Activated CD4-positive, alpha-beta T cell treated with anti-CD3 and anti-CD28 coated beads, Interleukin-2, Interleukin-4, amounts not matched to agents 100 ng/mL and 50 ng/mL, durations not matched to agents 16 hours and 8 hours (primary cell): ENCODE measurements around the gene ALDH2.
A peak's percentile ranks its signal among the peaks of the same experiment; 100 is the strongest.
"Not testable (repeated sequence)": the region's sequence is repeated elsewhere in the genome, so short reads cannot be mapped to it uniquely, and the experiment has no call there.

Experiments used
- DNase-seq: peaks from one replicate; pipeline ENCODE4 v3.0.0-alpha.2; 2020; ENCODE audit warnings: low spot score

ALDH2 gene

DNA sequence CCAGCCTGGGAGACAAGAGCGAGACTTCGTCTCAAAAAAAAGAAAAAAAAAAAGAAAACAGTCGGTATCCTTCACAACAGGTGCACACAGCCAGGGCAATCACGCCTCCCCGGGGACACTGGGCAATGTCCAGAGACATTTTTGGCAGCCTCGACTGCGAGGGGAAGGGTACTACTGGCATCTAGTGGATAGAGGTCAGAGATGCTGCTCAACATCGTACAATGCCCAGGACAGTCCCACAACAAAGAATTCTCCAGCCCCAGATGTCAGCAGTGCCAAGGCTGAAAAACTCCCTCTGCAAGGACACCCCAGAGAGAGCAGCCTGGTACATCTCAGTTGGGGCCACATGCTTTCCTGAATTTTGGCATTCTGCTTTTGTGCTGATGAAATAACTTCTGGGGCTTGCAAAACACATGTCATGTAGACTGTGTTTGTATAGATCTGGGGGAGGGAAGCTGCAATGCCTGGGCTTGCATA, 21.5 kb downstream of the ALDH2 start:
- no peak for DNase-seq

DNA sequence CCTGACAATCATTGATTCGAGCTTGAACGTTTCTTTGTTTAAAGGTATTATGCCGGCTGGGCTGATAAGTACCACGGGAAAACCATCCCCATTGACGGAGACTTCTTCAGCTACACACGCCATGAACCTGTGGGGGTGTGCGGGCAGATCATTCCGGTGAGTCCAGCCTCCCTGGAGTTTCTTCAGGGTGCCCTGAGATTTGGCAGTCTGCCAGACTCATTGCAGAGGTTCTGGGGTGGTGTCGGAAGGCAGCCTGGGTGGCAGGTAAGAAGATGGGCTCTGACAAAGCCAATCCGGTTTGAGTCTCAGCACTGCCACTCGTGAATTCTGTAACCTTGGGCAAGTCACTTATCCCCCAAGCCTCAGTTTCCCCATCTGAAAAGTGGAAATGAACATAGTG, 23.0 kb downstream of the ALDH2 start:
- no peak for DNase-seq

DNA sequence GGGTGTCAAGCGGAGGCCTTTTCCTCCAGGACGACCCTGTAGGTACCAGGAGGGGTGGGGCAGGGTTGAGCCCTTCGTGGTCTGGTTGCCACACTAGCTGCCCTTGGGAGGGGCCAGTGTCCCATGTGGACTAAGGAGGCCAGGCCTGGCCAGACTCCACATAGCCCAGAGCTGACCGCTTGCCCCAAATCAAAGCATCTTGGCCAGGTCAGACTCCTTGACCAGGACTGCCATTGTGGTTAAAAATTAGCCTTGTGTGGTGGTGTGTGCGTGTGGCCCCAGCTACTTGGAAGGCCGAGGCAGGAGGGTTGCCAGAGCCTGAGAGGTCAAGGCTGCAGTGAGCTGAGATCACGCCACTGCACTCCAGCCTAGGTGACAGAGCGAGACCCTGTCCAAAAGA, 24.8 kb downstream of the ALDH2 start:
- DNase-seq: no peak

DNA sequence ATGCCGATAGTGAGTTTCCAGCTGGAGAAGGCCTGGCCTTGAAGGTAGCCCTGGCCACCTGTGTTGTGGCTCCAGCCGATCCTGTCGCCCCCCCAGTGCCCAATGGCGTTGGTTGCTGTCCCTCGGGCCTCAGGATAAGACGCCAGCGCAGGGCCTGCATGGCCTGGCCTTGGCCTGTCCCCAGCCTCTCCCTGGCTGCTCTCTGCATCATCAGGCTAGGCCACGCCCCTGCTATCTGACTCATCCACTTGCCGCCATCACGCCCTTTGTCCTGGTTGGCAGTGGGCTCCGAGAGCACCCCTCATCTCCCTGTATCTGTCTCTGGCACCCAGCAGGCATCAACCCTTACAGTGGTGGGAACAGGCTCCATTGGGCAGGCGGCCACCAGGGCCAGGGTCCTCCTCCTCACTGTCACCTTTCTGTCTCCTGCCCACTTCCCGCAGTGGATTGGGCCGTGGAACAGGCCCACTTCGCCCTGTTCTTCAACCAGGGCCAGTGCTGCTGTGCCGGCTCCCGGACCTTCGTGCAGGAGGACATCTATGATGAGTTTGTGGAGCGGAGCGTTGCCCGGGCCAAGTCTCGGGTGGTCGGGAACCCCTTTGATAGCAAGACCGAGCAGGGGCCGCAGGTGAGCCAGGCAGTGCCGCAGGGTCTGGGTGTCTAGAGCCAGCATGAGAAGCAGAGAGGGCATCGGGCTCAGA, 25.6 kb downstream of the ALDH2 start:
- no peak for DNase-seq

DNA sequence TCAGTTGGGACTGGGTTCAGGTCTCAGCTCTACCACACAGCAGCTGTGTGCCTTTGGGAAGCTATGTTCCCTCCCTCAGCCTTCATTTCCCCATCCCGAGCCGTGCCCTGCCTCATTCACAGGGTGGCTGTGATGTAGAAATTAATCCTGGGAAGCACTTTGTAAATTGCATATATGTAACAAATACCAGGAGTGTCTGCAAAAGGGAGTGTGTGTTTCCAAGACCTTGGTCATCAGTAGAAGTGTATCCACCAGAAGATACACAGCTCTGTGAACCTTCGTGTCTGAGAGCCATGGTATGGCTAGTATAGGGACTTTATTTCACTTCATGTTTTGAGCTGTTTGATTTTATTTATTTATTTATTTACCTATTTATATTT, 26.1 kb downstream of the ALDH2 start:
- no peak for DNase-seq

DNA sequence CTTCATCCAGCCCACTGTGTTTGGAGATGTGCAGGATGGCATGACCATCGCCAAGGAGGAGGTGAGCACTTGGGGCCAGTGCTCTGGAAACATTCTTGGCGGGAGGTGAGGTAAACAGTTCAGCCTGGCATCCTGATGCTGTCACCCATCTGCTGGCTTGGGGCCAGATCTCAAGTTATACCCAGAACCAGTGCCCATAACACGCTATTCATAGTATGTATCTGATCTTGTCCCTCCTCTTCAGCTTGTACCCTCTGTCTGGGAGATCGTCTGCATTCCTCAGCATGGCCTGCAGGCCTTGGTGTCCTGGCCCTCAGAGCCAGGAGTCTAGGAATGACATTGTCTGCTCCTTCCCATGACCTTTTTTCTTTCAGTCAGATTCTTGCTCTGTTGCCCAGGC, 31.4 kb downstream of the ALDH2 start:
- no peak for DNase-seq

DNA sequence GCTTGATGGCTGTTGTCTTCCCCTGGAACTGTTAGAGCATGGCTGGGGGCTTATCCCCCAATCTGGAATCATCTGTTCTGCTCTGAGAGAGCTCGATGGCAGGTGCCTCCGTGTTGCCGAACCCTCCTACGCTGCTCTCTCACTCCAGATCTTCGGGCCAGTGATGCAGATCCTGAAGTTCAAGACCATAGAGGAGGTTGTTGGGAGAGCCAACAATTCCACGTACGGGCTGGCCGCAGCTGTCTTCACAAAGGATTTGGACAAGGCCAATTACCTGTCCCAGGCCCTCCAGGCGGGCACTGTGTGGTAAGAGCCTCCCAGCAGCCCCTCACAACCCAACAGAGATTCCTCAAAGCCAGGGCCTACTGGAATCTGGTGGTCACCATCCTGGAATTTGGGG, 33.0 kb downstream of the ALDH2 start:
- no peak for DNase-seq

DNA sequence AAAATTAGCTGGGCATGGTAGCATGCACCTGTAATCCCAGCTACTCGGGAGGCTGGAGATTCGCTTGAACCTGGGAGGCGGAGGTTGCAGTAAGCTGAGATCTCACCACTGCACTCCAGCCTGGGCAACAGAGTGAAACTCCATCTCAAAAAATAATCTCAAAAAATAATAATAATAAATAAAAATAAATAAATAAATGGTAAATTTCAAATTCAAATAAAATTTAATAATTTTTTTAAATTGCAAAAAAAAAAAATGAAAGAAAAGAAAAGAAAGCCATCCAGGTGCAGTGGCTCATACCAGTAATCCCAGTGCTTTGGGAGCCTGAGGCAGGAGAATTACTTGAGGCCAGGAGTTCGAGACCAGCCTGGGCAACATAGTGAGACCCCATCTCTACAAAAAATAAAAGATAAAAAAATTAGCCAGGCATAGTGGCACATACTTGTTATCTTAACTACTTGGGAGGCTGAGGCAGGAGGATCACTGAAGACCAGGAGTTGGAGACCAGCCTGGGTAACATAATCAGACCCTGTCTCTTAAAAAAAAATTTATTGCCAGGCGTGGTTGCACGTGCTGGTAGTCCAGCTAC, 36.4 kb downstream of the ALDH2 start:
- DNase-seq: no peak

DNA sequence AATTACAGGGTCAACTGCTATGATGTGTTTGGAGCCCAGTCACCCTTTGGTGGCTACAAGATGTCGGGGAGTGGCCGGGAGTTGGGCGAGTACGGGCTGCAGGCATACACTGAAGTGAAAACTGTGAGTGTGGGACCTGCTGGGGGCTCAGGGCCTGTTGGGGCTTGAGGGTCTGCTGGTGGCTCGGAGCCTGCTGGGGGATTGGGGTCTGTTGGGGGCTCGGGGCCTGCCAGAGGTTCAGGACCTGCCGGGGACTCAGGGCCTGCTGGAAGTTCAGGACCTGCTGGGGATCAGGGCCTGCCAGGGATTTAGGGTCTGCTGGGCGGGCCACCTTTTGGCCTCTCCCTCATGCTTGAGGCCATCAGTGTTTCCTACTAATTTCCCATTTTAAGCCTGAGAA, 37.1 kb downstream of the ALDH2 start:
- DNase-seq: no peak

DNA sequence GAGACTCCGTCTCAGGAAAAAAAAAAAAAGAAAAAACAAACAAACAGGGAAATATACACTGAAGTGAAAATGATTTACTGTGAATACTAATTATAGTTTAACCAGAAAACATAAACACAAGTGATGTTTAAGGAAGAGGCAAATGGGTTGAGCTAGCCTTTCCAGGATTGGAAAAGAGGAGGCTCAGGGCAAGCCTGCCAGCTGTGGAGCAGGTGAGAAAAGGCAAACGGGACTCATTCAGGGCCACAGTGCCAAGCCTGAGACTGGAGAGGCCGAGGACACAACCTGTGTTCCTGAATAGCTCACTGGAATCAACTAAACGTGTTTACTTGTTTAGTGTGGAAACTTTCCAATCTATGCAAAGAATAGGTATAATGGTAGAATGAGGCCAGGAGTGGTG, 39.6 kb downstream of the ALDH2 start:
- DNase-seq: no peak

DNA sequence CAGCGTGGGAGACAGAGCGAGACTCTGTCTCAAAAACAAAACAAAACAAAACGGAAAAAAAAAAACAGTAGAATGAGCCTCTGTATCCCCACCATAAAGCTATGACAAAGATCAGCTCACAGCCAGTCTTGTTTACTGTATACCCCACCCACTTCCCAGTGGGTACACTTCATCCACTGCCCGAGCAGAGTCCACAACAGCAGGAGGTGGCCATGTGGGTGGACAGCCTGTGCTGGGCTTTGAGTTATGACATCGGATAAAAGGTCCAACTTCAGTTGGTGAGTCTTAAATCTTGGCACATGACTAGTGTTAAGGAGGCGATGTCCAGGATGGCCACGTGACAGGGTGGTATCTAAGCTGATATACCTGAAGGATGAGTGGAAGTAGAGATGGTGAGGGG, 40.5 kb downstream of the ALDH2 start:
- no peak for DNase-seq

DNA sequence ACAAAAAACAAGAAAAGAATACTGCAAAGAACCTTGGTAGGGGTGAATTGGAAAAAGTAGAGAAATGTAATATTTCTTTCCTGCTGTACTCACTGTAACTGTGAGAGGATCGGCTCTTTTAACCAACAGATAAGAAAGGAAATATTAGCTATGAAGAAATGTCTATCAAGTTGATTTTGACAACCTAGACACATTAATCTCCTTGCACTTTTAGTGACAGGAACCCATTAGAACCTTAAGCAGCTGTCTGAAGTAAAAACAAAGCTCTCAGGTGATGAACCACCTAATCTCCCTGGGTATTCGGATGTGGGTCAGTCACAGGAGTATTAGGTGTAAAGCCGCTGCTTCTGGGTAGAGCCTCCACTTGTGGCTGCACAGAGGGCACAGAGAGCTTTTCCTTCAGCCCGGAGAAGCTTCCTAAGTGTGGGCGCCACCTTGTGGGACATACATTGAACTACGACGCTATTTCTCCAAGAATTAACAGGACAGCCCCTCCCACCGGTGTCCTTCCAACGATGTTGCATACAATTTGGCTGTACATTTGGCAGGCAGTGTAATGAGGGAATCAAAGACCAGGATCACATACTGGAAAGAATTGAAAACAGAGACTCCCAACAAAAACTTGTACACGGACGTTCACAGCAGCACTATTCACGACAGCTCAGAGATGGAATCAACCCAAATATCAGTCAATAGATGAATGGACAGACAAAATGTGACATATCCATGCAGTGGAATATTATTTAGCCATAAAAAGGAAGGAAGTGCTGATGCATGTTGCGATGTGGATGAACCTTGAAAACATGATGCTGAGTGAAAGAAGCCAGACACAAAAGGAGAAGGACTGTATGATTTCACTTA, 46.4 kb downstream of the ALDH2 start:
- DNase-seq: peak; percentile 75

DNA sequence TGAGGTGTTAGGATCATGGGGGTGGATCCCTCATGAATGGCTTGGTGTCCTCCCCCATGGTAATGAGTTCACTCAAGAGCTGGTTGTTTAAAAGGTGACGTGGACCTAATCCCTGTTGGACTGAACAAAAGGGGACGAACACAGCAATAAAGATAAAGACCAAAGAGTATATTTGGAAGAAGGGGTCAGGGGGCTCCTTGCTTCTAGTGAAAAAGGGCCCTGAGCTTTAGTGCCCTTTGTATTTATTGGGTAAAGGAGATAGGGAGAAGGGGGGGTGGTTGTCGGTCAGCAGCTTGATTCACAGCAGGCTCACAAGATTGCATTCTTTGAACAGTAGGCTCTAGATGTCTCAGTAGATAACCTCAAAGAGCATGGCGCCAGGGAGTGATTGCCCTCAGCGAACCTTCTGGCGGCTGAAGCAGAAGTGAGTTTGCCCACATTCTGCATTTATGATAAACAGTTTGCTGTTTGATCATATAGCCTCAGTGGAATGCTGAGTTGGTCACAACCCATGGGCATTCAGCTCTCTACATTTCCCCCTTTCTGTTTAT, 49.4 kb downstream of the ALDH2 start:
- no peak for DNase-seq

DNA sequence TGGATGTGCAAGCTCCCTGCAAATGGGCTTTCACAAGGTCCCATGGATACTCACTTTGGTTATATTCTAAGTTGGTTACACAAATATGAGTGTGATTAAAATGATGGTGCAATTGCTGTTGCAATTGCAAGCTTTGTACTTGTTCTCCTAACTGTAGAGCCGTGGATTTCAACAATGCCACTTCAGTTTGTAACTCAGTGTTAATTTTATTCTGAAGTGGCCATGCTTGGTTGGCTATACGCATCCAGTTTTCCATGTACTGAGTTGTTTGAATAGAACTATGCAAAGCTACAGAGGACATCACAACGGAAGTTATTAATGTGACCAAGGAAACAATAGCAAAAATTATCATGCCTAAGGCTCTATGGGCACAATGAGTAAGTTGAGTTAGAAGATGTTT, 50.2 kb downstream of the ALDH2 start:
- not testable (repeated sequence) for DNase-seq

DNA sequence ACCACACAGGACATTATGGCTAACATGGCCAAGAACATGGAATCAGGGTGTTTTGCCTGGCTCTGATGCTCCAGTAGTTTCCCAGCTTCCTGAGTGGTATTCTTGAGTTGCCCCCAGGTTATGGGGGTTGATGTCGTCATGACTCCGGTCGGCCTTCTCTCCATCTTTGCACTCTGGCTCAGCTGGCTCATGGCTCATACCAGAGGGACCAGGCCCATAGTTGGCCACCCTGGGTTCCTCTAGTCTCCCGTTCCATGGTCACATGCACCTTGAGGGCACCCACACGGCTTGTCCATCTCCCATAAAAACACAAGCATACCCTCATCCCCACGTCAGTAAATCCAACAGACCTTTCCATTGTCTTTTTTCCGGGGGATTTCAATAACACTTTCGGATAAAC, 51.6 kb downstream of the ALDH2 start:
- no peak for DNase-seq

DNA sequence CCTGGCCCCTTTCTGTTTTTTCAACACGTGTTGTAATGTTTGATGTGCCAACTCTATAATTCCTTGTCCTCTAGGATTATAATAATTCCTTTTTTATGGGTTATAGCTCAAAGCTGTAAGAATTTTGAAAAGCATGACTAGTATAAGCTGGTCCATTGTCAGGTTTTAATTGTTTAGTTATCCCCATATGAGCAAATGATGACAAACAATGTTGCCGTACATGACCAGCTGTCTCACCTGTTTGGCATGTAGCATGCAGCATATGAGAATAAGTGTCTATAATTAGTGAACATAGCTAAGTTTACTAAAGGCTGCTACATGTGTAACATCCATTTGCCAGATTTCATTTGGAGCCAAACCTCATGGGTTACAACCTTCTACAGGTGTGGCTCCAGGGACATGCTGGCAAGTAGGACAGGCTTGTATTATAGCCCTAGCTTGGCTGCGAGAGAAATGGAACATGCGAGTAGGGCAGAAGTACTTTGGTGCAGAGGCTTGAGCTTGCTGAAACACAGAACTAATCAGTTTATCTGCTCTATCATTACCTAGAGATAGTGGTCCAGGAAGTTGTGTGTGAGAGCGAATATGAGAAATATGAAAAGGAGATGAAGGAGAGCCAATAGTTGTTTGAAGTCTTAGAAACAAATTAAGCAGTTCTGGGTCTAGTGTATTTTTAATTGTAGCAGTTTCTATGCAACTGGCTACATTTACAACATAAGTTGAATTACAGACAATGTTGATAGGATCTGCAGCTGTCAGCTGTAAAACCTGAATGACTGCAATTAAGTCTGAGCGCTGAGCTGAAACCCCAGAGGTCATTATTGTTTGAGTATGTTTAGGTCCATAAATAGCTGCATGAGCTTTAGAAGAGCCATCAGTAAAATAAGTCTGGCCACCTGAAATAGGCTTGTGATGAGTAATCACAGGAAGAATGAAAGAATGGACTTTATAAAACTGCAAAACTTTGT, 52.7 kb downstream of the ALDH2 start:
- DNase-seq: no peak

DNA sequence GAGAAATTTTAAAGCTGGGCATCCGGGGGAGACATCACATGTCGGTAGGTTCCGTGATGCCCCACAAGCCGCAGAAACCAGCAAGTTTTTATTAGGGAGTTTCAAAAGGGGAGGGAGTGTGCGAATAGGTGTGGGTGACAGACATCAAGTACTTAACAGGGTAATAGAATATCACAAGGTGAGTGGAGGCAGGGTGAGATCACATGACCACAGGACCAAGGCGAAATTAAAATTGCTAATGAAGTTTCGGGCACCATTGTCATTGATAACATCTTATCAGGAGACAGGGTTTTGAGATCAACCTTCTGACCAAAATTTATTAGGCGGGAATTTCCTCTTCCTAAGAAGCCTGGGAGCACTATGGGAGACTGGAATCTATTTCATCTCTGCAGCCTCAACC, 54.1 kb downstream of the ALDH2 start:
- DNase-seq: not testable (repeated sequence)

DNA sequence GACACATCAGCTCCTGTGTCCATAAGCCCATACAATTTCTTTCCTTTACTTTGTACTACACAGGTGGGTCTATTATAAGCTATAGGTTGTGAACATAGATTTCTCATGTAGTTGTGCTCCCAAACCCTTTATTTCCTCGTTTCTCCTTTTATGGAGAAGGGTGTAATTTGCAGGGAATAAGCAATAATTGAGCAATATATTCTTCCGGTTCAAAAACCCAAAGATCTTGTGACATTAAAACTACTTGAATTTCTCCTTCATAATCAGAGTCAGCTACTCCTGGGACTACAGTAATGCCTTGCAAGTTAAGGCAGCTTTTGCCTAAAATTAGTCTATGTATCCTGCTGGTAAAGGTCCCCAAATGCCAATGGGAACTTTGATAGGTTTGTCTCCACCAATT, 56.2 kb downstream of the ALDH2 start:
- no peak for DNase-seq

DNA sequence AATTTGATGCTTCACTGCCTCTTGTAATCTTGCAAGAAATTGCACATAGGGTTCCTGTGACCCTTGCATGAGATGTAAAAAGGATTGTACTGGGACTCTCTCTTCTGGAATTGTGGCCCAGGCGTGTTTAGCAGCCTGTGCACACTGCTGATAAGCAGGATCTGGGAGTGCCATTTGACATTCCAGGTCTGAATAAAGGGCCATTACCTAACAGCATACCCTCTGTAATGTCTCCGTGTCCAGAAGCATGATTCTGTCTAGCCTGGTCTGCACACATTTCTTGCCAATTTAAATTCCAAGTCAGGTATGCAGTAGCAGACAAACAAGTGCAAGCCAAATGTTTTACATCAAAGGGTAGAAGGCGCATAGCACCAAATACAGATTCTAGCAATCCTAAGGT, 57.2 kb downstream of the ALDH2 start:
- no peak for DNase-seq

DNA sequence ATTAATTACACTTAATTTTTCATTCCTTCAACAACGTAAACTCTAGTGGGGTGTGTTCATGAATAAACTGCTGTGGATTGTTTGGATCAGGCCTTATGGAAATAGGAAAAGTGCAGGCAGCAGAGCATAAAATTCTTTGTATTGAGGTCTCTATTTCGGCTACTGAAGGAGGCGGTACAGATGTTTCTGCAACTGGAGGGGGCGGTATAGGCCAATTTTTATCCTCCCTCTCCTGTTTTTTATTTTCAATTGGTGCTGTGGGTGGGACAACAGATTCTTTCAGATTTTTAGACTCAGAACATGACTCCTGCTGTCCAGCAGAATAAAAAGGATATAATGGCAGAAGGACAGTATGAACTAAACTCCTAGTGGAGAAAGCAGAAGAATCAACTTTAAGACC, 57.6 kb downstream of the ALDH2 start:
- not testable (repeated sequence) for DNase-seq

DNA sequence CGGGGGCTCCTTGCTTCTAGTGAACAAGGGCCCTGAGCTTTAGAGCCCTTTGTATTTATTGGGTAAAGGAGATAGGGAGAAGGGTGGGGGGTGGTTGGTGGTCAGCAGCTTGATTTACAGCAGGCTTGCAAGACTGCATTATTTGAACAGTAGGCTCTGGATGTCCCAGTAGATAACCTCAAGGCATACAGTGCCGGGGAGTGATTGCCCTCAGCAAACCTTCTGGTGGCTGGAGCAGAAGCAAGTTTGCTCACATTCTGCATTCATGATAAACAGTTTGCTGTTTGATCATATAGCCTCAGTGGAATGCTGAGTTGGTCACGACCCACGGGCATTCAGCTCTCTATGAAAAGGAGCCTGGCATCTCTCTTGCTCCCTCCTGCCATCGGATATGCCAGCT, 58.8 kb downstream of the ALDH2 start:
- no peak for DNase-seq

DNA sequence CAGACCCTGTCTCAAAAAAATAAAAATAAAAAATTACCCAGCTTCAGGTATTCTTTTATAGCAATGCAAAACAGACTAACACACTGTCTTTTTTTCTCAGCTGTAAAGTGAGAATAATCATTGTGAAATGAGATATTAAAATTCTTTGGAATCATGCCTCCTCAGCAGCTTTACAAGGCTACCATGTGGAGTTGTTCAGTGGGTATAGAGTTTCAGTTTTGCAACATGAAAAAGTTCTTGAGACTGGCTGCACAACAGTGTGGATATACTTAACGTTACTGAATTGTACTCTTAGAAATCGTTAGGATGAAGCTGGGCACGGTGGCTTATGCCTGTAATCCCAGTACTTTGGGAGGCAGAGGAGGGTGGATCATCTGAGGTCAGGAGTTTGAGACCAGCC, 59.6 kb downstream of the ALDH2 start:
- no peak for DNase-seq
